DMS 273 (cell line): ENCODE data around the gene BRD1.

Source experiments
- DNase-seq: peaks from one replicate; lab custom pipeline; 2025; ENCODE audit not compliant: unreplicated experiment; lab: John Stamatoyannopoulos, UW

The BRD1 gene

DNA sequence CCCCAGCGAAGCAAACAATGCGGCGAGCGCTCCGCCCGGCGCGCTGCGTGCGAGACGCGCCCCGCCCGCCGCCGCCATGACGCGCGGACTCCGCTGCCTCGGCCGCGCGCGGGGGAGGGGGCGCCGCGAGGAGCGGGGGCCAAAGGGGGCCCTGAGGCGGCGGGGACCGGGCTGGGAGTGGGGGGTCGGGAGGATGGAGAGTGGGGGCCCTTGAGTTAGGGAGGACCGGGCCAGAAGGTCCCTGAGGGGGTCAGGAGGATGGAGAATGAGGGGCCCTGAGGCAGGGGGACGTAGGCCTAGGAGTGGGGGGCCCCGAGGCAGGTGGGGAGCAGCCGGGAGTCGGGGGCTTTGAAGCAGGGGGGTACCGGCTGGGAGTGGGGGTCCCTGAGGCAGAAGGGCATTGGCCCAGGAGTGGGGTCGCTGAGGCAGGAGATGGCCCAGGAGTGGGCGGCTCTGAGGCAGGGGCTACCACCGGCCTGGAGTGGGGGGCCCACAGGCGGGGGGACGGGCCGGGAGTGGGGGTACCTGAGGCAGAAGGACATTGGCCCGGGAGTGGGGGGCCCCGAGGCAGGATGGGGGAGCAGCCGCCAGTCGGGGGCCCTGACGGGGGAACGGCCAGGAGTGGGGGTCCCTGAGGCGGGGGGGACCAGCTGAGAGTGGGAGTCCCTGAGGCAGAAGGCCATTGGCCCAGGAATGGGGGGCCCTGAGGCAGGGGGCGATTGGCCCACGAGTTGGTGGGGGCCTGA is at the start of gene BRD1:
BRD1 (minus strand) TSS at position 21 of the 746 bp plus-strand sequence. CDS start 3,556 bp downstream, outside the sequence.
- peak; percentile 77 for DNase-seq

DNA sequence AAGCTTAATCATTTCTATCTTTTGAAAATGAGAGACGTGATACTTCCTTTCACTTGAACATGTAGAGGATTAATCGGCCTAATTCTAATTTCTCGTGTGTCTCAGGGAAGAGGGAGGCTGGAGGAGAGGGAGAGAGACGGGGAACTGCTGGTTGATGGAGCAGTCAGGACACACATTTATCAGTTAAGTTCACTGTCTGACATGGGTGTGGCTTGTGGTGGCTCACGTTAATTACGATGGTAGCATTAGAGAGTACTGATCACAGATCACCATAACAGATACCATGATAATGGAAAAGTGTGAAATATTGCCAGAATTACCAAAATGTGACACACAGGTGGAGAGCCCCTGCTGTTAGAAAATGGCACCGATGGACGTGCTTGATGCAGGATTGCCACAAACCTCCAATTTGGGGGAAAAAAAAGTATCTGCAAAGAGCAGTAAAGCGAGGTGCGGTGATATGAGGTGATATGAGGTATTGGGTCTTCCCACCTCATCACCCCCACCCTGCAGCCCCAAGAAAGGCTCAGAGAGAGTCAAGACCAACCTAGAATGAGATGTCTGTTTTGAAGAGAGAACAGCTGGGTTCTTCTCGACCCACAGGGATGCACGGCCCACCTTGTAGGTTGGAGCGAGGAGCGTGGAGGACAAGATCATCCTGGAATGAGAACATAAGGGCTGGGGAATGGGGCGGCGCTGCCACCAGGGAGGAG is 45.7 kb upstream of the BRD1 start:
- DNase-seq, result no peak

DNA sequence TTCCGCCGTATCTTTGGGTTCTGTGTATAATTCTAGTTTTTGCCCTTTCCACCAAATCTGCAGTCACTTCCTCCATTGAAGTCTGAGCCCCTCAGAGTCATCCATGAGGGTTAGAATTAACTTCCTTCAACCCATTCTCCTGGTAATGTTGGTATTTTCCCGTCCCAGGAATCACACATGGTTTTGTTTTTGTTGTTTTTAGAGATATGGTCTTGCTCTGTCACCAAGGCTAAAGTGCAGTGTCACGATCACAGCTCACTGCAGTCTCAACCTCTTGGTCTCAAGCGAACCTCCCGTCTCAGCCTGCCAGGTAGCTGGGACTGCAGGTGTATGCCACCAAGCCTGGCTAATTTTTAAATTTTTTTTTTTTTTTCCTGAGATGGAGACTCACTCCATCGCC is 44.7 kb upstream of the BRD1 start:
- DNase-seq, result no peak

- DNase-seq, result peak; percentile 14
Measured at GRCh38 chr22:49871482-49871881, 43.8 kb upstream of the BRD1 start.

DNA sequence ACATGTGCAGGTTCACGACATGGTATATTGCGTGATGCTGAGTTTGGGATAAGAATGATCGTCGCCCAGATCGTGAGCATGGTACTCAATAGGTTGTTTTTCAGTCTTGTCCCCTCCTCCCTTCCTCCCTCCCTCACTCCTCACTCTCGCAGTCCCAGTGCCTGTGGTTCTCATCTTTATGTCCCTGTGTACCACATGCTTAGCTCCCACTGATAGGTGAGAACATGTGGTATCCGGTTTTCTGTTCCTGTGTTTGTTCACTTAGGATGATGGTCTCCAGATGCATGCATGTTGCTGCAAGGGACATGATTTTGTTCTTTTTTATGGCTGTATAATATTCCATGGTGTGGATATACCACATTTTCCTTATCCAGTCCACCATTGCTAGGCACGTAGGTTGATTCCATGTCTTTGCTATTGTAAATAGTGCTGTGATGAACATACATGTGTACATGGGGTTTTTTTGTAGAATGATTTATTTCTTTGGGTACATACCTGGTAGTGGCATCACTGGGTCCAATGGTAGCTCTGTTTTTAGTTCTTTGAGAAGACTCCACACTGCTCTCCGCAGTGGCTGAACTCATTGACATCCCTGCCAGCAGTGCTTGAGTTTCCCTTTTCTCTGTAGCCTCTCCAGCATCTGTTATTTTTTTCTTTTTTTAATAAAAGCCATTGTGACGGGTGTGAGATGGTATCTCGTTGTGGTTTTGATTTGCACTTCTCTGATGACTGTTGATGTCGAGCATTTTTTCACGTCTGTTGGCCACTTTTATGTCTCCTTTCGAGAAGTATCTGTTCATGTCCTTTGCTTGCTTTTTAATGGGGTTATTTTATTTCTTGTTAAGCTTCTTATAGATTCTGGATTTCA is 42.4 kb upstream of the BRD1 start:
- DNase-seq, result no peak

GRCh38 chr22:49869086-49869830 is 41.6 kb upstream of the BRD1 start:
- no peak for DNase-seq

GRCh38 chr22:49867303-49868265 is 39.9 kb upstream of the BRD1 start:
- DNase-seq, result no peak

DNA sequence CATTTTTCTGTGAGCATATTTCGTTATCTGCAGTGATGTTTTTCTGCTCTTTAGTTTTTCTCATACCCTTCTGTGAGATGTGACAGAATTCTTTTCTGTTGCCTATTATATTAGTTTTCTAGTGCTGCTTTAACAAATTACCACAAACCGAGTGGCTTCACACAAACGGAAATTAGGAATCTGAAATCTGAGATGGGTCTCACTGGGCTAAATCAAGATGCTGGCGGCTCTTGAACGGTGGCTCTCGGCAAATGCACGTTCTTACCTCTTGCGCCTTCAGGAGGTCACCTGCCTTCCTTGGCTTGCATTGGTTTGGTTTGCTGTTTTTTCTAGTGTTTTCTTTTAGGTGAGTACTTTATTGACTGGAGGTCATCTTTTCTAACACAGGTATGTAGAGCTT is 39.0 kb upstream of the BRD1 start:
- DNase-seq, result no peak

GRCh38 chr22:49866134-49866533 is 38.5 kb upstream of the BRD1 start:
- DNase-seq, result no peak

- DNase-seq, result no peak
Measured at GRCh38 chr22:49865156-49865555, 37.5 kb upstream of the BRD1 start.

DNA sequence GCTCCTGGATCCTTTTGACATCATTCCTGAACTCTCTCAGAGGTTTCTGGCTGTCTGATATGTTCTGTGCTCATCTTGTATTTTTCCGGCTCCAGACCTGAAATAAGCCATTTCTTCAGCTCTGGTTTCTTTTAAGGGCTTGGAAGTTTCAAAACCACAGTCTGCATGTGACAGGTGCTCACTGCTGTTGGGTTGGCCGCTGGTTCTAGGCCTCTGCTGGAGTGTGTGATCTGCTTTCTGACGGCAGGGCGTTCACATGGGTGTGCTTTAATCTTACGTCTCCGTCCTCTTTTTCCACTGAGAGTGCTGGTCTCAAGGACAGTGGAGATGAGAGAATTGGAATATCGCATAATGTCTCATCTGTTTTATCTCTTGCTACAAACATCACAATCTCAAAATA is 36.3 kb upstream of the BRD1 start:
- DNase-seq, result no peak

DNA sequence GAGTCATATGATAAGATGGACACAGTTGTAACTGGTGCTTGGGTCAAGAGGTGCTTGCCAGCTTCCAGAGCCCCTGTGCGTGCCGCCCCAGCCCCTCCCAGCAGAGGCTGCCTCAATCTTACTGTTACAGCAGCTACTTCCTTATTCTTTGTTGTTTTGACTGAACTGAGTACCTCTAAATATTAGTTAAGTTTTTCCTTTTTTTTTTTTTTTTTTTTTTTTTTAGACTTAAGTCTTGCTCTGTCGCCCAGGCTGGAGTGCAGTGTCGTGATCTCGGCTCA is 34.8 kb upstream of the BRD1 start:
- DNase-seq, result no peak

GRCh38 chr22:49861642-49862495 is 34.2 kb upstream of the BRD1 start:
- peak; percentile 14 for DNase-seq

DNA sequence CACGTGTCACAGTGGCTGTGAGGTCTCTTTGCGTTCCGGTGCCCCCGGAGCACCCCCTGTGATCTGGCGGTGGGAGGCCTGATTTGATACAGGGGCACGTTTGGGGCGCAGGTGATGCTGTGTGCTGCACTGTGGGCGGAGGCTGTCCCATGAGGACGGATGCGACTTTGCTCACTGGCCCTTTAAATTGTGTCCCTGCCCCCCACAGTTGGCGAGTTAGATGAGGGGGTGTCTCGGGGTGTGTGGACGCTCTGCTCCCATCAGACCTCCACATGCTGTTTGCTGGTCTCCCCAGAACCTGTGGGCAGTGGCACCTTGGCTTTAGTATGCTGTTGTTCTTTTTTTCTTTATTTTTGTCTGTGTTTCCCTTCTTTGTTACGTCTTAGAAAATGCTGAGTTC is 31.2 kb upstream of the BRD1 start:
- no peak for DNase-seq

DNA sequence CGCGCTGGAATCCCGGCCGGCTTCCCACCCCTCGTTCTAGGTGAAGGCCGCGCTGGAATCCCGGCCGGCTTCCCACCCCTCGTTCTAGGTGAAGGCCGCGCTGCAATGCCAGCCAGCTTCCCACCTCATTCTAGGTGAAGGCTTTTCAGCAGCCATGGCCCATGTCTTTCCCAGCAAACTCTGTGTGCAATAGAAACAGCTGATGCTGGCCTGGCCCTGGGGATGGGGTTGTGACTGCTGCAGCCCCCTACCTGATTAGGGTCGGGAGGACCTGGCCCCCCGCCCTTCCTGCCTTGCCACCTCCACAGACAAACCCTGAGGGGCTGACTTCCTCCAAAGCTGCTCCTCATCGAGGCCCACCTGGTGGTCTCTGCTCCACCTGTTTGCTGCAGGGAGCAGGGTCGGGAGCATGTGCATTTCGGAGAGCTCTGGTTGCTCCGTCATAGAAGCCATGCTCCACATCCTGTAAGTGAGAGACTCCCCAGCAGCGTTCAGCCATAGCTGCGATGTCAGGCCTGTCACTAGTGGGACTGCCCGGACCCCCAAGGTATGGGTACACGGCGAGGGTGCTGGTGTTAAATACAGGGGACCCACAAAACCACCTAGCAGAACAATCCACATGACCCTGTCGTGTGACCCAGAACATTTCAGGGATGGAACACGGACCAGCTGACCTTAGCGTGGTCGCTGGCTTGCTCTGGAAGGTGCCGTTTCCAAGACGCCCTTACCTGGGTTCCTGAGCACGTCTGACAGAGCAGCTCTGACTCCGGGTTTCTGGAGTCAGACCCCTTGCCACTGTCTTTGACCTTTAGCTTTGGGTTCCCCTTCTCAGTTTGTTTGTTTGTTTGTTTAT is 29.3 kb upstream of the BRD1 start:
- no peak for DNase-seq

DNA sequence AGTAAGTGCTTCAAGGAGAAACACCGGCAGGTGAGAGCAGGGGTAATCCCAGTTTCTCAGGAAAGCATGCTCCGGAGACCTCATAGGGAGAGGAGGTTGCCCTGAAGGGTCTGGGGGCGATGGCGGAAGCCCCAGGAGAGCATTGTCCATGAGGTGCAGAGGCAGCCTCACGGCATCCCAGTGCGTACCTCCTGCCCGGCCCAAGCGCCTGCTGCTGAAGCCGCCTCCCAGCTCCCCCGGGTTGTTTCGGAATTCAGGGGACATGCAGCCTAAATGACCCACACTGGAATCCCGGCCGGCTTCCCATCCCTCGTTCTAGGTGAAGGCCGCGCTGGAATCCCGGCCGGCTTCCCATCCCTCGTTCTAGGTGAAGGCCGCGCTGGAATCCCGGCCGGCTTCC is 28.7 kb upstream of the BRD1 start:
- no peak for DNase-seq

DNA sequence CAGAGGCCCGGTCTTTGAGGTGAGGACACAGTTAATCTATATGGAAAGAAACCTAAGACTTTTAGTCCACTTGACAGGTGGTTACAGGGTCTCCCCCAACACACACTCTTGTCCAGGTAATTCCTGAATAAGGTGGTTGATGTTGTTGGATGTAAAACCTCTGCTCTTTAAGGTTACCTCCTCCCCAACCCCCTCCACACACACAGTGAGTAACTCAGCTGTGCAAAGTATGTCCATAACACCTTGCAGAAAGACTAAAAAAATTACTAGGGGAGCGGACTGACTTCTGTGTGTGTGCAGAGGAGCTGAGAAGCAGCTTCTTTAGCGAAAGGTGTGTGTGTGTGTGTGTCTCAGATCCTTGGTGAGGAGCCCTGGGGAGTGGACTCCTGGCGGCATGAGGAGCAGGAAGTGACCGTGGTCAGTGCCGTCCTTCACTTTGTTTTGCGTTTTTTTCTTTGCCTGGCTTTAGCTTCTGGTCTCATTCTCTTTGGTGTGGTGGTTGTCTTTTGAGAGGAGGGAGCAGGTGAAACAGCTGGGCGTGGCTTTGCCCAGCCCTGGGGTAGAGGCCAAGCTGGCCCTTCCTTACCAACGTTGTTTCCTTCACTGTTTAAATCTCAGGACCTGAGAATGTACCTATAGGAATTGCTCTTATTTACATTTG is 27.7 kb upstream of the BRD1 start:
- DNase-seq, result no peak
